Endothelial cell of hepatic sinusoid (primary cell): ENCODE results near the gene C4orf50.

Experiments used
- in situ Hi-C: cut with HindIII; loops from 2 replicates; pipeline ENCODE4 v1.10.0; 2017; ENCODE audit warnings: low sequenced_read_pairs

Gene C4orf50

GRCh38 chr4:6018331-6018730 is at the start of gene C4orf50:
C4orf50 (minus strand) TSS chr4:6018431.
- in situ Hi-C loops = no loop called here

GRCh38 chr4:6065934-6066590 is 47.8 kb upstream of the C4orf50 start:
- in situ Hi-C loops = no loop called here

- in situ Hi-C loops = no loop called here
Measured at GRCh38 chr4:6065166-6065565, 46.9 kb upstream of the C4orf50 start.

- in situ Hi-C loops = no loop called here
Measured at GRCh38 chr4:6064383-6064782, 46.2 kb upstream of the C4orf50 start.

- in situ Hi-C loops = no loop called here
Measured at GRCh38 chr4:6063684-6064083, 45.5 kb upstream of the C4orf50 start.

GRCh38 chr4:6062133-6062532 is 43.9 kb upstream of the C4orf50 start:
- in situ Hi-C loops = no loop called here

GRCh38 chr4:6059375-6059805 is 41.2 kb upstream of the C4orf50 start:
- in situ Hi-C loops = no loop called here

- in situ Hi-C loops = no loop called here
Measured at GRCh38 chr4:6058531-6059374, 40.5 kb upstream of the C4orf50 start.

GRCh38 chr4:6056976-6057766 is 38.9 kb upstream of the C4orf50 start:
- in situ Hi-C loops = no loop called here

- in situ Hi-C loops = no loop called here
Measured at GRCh38 chr4:6055436-6055835, 37.2 kb upstream of the C4orf50 start.

- in situ Hi-C loops = no loop called here
Measured at GRCh38 chr4:6055030-6055429, 36.8 kb upstream of the C4orf50 start.

GRCh38 chr4:6054162-6054922 is 36.1 kb upstream of the C4orf50 start:
- in situ Hi-C loops = no loop called here

GRCh38 chr4:6052679-6053078 is 34.4 kb upstream of the C4orf50 start:
- in situ Hi-C loops = no loop called here

GRCh38 chr4:6050551-6050950 is 32.3 kb upstream of the C4orf50 start:
- in situ Hi-C loops = no loop called here

GRCh38 chr4:6049985-6050384 is 31.8 kb upstream of the C4orf50 start:
- in situ Hi-C loops = no loop called here

- in situ Hi-C loops = no loop called here
Measured at GRCh38 chr4:6049278-6049677, 31.0 kb upstream of the C4orf50 start.

GRCh38 chr4:6048537-6048936 is 30.3 kb upstream of the C4orf50 start:
- in situ Hi-C loops = no loop called here

- in situ Hi-C loops = no loop called here
Measured at GRCh38 chr4:6047130-6047673, 29.0 kb upstream of the C4orf50 start.

GRCh38 chr4:6046526-6047129 is 28.4 kb upstream of the C4orf50 start:
- in situ Hi-C loops = no loop called here

GRCh38 chr4:6044805-6045204 is 26.6 kb upstream of the C4orf50 start:
- in situ Hi-C loops = no loop called here
